IMR-90 (cell line): ENCODE data around the gene METTL25.

Experiments used
- BHLHE40 ChIP-seq: fragments of 150-350 bp; IDR thresholded peaks from 2 replicates; pipeline ENCODE4 v1.6.1; 2016; ENCODE audit warnings: mild to moderate bottlenecking, low read depth, low read length
- CEBPB ChIP-seq: IDR thresholded peaks from 2 replicates; pipeline ENCODE4 v1.6.1; 2012; ENCODE audit warnings: low read depth, low read length, improper control_type of control experiment
- CTCF ChIP-seq: conservative IDR thresholded peaks from 2 replicates; pipeline ENCODE4 v1.5.1; 2012; ENCODE audit warnings: mild to moderate bottlenecking, low read depth, low read length, improper control_type of control experiment
- FOS ChIP-seq: fragments of 150-350 bp; IDR thresholded peaks from 2 replicates; pipeline ENCODE4 v1.6.1; 2016; ENCODE audit warnings: low read depth, low read length
- MAFK ChIP-seq: IDR thresholded peaks from 2 replicates; pipeline ENCODE4 v1.6.1; 2012; ENCODE audit warnings: low read depth, low read length, improper control_type of control experiment
- POLR2A ChIP-seq: IDR thresholded peaks from 2 replicates; pipeline ENCODE4 v1.6.1; 2012; ENCODE audit warnings: mild to moderate bottlenecking, low read depth, low read length

GRCh38 chr12:82440885-82441284, 82.6 kb downstream of the METTL25 start:
- no peak for TF ChIP-seq CTCF
- no peak for TF ChIP-seq BHLHE40
- no peak for TF ChIP-seq POLR2A
- TF ChIP-seq FOS, result no peak
- TF ChIP-seq CEBPB, result no peak
- no peak for TF ChIP-seq MAFK
